GM12878 (cell line): ENCODE results near the gene TRIM47. TPM values are rescaled to one million over a fixed set of nuclear protein-coding genes. Genes with fewer than 3 reads are reported as not detected.

Experiments
- ATAC-seq: fragments of 200-7000 bp; cut with Tn5 transposase; 3 replicates; pipeline ENCODE4 v1.9.1; 2020; ENCODE audit warnings: mild to moderate bottlenecking, moderate library complexity
- BruUV-seq: library from RNA; stranded (reverse); fragments of 400-500 nt; replicated peaks from 2 replicates; lab custom pipeline; 2021; lab: Mats Ljungman, UMichigan
- CTCF ChIA-PET: fragments of 300-600 bp; sonication (Branson Sonifier 250); formaldehyde crosslinking; extraction: SDS; loops from one replicate; lab custom pipeline; 2021; ENCODE audit warnings: inconsistent platforms; lab: Yijun Ruan, JAX
- POLR2A ChIA-PET: fragments of 350-600 bp; formaldehyde crosslinking; extraction: SDS; loops from one replicate; lab custom pipeline; 2021; ENCODE audit warnings: inconsistent platforms; lab: Charles Lee
- RAD21 ChIA-PET: fragments of 300-600 bp; sonication (Branson Sonifier 250); formaldehyde crosslinking; loops from one replicate; lab custom pipeline; 2023; ENCODE audit warnings: antibody characterized with exemption; ENCODE audit not compliant: unreplicated experiment; lab: Charles Lee
- SMC1A ChIA-PET: fragments of 300-600 bp; sonication (Branson Sonifier 250); formaldehyde crosslinking; loops from one replicate; lab custom pipeline; 2023; ENCODE audit not compliant: unreplicated experiment, uncharacterized antibody; lab: Charles Lee
- DNase-seq: peaks from one replicate; pipeline ENCODE4 v3.0.0-alpha.2; 2011; ENCODE audit warnings: low read depth, low spot score
- FAIRE-seq: peaks from 3 replicates; lab custom pipeline; 2011; peaks lifted over from hg19 to GRCh38; lab: Jason Lieb, UNC
- H2AFZ ChIP-seq: 2 replicates; pipeline ENCODE4 v1.6.0; 2011; ENCODE audit warnings: low read depth, low read length, control low read depth; ENCODE audit not compliant: control insufficient read depth
- H3K27ac ChIP-seq: 2 replicates; pipeline ENCODE4 v1.5.1; 2011; ENCODE audit warnings: control low read depth; ENCODE audit not compliant: control insufficient read depth, insufficient read depth
- H3K27me3 ChIP-seq, 2 experiments: replicated peaks in 1 of 2; 2 replicates each; pipeline versions ENCODE4 v1.6.0 to v1.6.1; 2011; ENCODE audit warnings: low read length in 1 of 2; ENCODE audit not compliant: control insufficient read depth in 2 of 2, insufficient read depth in 2 of 2
- H3K36me3 ChIP-seq, 2 experiments: 2 replicates each; pipeline ENCODE4 v1.5.1; 2011; ENCODE audit warnings: low read length in 1 of 2; ENCODE audit not compliant: control insufficient read depth in 2 of 2, insufficient read depth in 2 of 2
- H3K4me1 ChIP-seq: 2 replicates; pipeline ENCODE4 v1.6.1; 2011; ENCODE audit warnings: mild to moderate bottlenecking, low read length, moderate library complexity, mixed read lengths; ENCODE audit not compliant: control insufficient read depth, insufficient read depth
- H3K4me2 ChIP-seq: 2 replicates; pipeline ENCODE4 v1.6.0; 2011; ENCODE audit warnings: control low read depth; ENCODE audit not compliant: control insufficient read depth, insufficient read depth
- H3K4me3 ChIP-seq: fragments of 200-600 bp; sonication (generic); 2 replicates; pipeline ENCODE4 v1.5.1; 2016
- H3K79me2 ChIP-seq: 2 replicates; pipeline ENCODE4 v1.6.0; 2011; ENCODE audit warnings: low read length; ENCODE audit not compliant: control insufficient read depth, insufficient read depth
- H3K9ac ChIP-seq: 2 replicates; pipeline ENCODE4 v1.8.0; 2011; ENCODE audit warnings: low read length, control low read depth, mixed read lengths; ENCODE audit not compliant: control insufficient read depth, insufficient read depth
- H3K9me3 ChIP-seq: replicated peaks from 3 replicates; pipeline ENCODE4 v1.5.1; 2011; ENCODE audit warnings: mild to moderate bottlenecking, low read length; ENCODE audit not compliant: control insufficient read depth, insufficient read depth
- H4K20me1 ChIP-seq: 2 replicates; pipeline ENCODE4 v1.6.0; 2011; ENCODE audit not compliant: control insufficient read depth, insufficient read depth
- BCL11A ChIP-seq: IDR thresholded peaks from 2 replicates; pipeline ENCODE4 v1.6.1; 2011; ENCODE audit warnings: low read depth, low read length
- BCLAF1 ChIP-seq: fragments of 450-650 bp; IDR thresholded peaks from 2 replicates; pipeline ENCODE4 v1.6.1; 2017; ENCODE audit warnings: antibody characterized with exemption, mild to moderate bottlenecking, moderate library complexity
- CBFB ChIP-seq: IDR thresholded peaks from 2 replicates; pipeline ENCODE4 v1.6.1; 2016; ENCODE audit warnings: antibody characterized with exemption, low read depth
- EED ChIP-seq: sonication (generic); IDR thresholded peaks from 2 replicates; pipeline ENCODE4 v1.6.1; 2016; ENCODE audit warnings: antibody characterized with exemption, low read depth
- EP300 ChIP-seq, 2 experiments: fragments of 150-350 bp in 1 of 2; IDR thresholded peaks; 2 replicates each; pipeline ENCODE4 v1.6.1; 2011 to 2012; ENCODE audit warnings: low read depth in 2 of 2, low read length in 2 of 2, borderline replicate concordance in 1 of 2, improper control_type of control experiment in 1 of 2, inconsistent platforms in 1 of 2; ENCODE audit not compliant: control insufficient read depth in 1 of 2
- FOS ChIP-seq: IDR thresholded peaks from 3 replicates; pipeline ENCODE4 v1.6.1; 2011; ENCODE audit warnings: borderline replicate concordance; ENCODE audit not compliant: insufficient read length; ENCODE audit errors: extremely low read depth
- IKZF2 ChIP-seq, 2 experiments: fragments of 450-650 bp; IDR thresholded peaks; 2 replicates each; pipeline ENCODE4 v1.6.1; 2017; ENCODE audit warnings: mild to moderate bottlenecking in 2 of 2, moderate library complexity in 2 of 2
- IRF4 ChIP-seq: IDR thresholded peaks from 2 replicates; pipeline ENCODE4 v1.6.1; 2011; ENCODE audit warnings: low read depth, low read length
- LARP7 ChIP-seq: fragments of 450-650 bp; IDR thresholded peaks from 2 replicates; pipeline ENCODE4 v1.6.1; 2017; ENCODE audit warnings: mild to moderate bottlenecking
- MXI1 ChIP-seq: fragments of 150-350 bp; IDR thresholded peaks from 2 replicates; pipeline ENCODE4 v1.6.1; 2011; ENCODE audit warnings: low read depth, mild to moderate bottlenecking, inconsistent platforms, low read length, improper control_type of control experiment
- NFYB ChIP-seq: IDR thresholded peaks from 2 replicates; pipeline ENCODE4 v1.6.1; 2011; ENCODE audit warnings: low read depth, mild to moderate bottlenecking, low read length, improper control_type of control experiment, moderate library complexity; ENCODE audit not compliant: insufficient read depth
- NR2C2 ChIP-seq: IDR thresholded peaks from 2 replicates; pipeline ENCODE4 v1.6.1; 2011; ENCODE audit warnings: borderline replicate concordance, low read depth; ENCODE audit not compliant: control insufficient read depth, insufficient read length
- PBX3 ChIP-seq: IDR thresholded peaks from 2 replicates; pipeline ENCODE4 v1.6.1; 2011; ENCODE audit warnings: mild to moderate bottlenecking, low read depth, low read length, moderate library complexity; ENCODE audit not compliant: insufficient replicate concordance
- RAD21 ChIP-seq: IDR thresholded peaks from 2 replicates; pipeline ENCODE4 v1.6.1; 2011; ENCODE audit warnings: mild to moderate bottlenecking, low read depth, low read length, moderate library complexity; ENCODE audit not compliant: insufficient read depth
- RFX5 ChIP-seq: IDR thresholded peaks from 2 replicates; pipeline ENCODE4 v1.6.1; 2011; ENCODE audit warnings: low read depth, low read length, improper control_type of control experiment
- ZBTB4 ChIP-seq: fragments of 450-650 bp; formaldehyde crosslinking; IDR thresholded peaks from 2 replicates; pipeline ENCODE4 v1.4.0; 2022; ENCODE audit warnings: mild to moderate bottlenecking, moderate library complexity
- WGBS: methylation state at CpG from one replicate; pipeline ENCODE4 v1.1.6; 2016; ENCODE audit warnings: low lambda C conversion rate; ENCODE audit not compliant: insufficient replicate concordance, insufficient coverage; ENCODE audit errors: missing lambda C conversion rate; 5-methylcytosine and 5-hydroxymethylcytosine counted together
- in situ Hi-C: fragments of 300-500 bp; cut with MboI; formaldehyde crosslinking; loops from 9 replicates; pipeline ENCODE4 v1.14.3; 2018; ENCODE audit warnings: mixed read lengths
- intact Hi-C: fragments of 100-400 bp; cut with micrococcal nuclease; formaldehyde crosslinking; loops from one replicate; pipeline ENCODE4 v1.14.2; 2022; ENCODE audit not compliant: unreplicated experiment
- polyA plus RNA-seq, 11 experiments: library from polyadenylated mRNA; depleted of rRNA in 4 of 11; unstranded in 6 of 11; stranded (reverse) in 5 of 11; fragments of >200 nt; fragmentation: Nextera tagmentation in 4 of 11; fragmentation: Illumina TruSeq in 1 of 11; extraction: Ambion mirVana in 4 of 11; extraction: Trizol in 1 of 11; gene quantifications; 1 replicate in 1 of 11; 2 replicates in 10 of 11; pipeline versions ENCODE4 v1.2.1 to v1.2.3, GENCODE V29; 2011 to 2016; ENCODE audit warnings: inconsistent platforms in 2 of 11, missing spikeins in 2 of 11, low read depth in 1 of 11
- total RNA-seq, 4 experiments: library from RNA; depleted of rRNA in 3 of 4; stranded (reverse); fragments of >200 nt in 3 of 4; fragmentation: Illumina TruSeq in 1 of 4; extraction: Trizol in 1 of 4; gene quantifications; 2 replicates each; pipeline versions ENCODE4 v1.2.1 to v1.2.3, GENCODE V29; 2013 to 2021

The TRIM47 gene
- total and polyA plus RNA-seq, 10 of the 15 experiments (the other 5 are each of a cell fraction or from before 2014, with no cell fraction given): 0.35 to 9.7 (median 5.3) TPM

GRCh38 chr17:75864448-75864871 lies 13.9 kb downstream of the TRIM47 start:
- BruUV-seq: no TSS peak
- RAD21 ChIA-PET: interaction anchor here (0.7 to 1.3 kb wide), 5 partner anchors 11 to 32 kb away, joined by 3 to 5 read pairs (median 3); partner anchors contain the start of gene TRIM65
- WGBS: under 1% methylated on average over 8 of the region's 8 CpGs
- FAIRE-seq (peak; percentile 94), ATAC-seq (peak; percentile 90), DNase-seq (peak; percentile 77)
- Histone ChIP-seq H2AFZ (peak overlapping the region; percentile 21; the same call in 1 of the 2 replicates), H3K4me2 (peak overlapping the region; percentile 66), H3K9ac (peak overlapping the region; percentile 1; the same call in 1 of the 2 replicates), H3K36me3 (no peaks in the 10 kb centered on the region), H3K9me3 (no peaks in the 10 kb centered on the region), H3K4me1 (peaks cover 22% of the 10 kb centered on the region), H4K20me1 (no peaks in the 10 kb centered on the region), H3K27me3 (no peaks in the 10 kb centered on the region), H3K79me2 (no peaks in the 10 kb centered on the region), H3K27ac (peak overlapping the region; percentile 29), H3K4me3 (peak overlapping the region; percentile 22; the same call in 1 of the 2 replicates)
- CTCF ChIA-PET: interaction anchor here (0.6 to 2.1 kb wide), 8 partner anchors 8 to 111 kb away, joined by 3 to 8 read pairs (median 3); partner anchors contain the start of genes TRIM65 and WBP2
- POLR2A ChIA-PET: interaction anchor here (0.6 to 1.7 kb wide), 5 partner anchors 9 to 616 kb away, joined by 3 to 16 read pairs (median 5); partner anchors contain the start of genes TRIM47 and WBP2
- intact Hi-C loops: no loop called here
- in situ Hi-C loops: no loop called here
- SMC1A ChIA-PET: interaction anchor here (0.7 to 1.4 kb wide), 6 partner anchors 8 to 116 kb away, joined by 3 to 6 read pairs (median 3); partner anchors contain the start of gene WBP2
- TF ChIP-seq LARP7 (no peak), NR2C2 (no peak), ZBTB4 (CRISPR knock-in tag) (no peak), PBX3 (peak; percentile 61), BCLAF1 (no peak), IKZF2 (IDR thresholded peaks at IDR 0.05) (peak; percentile 74 to 77; a peak in 3 of 4 replicates), FOS (no peak), NFYB (no peak), MXI1 (no peak), EED (peak; percentile 90), RAD21 (no peak), EP300 (IDR thresholded peaks at IDR 0.05; ENCODE audit: borderline replicate concordance in 1 of 2, control insufficient read depth in 1 of 2, low read depth in 2 of 2, low read length in 2 of 2) (peak in 1 of 2 experiments; percentile 38; a peak in 1 of 4 replicates), CBFB (peak; percentile 58; the same call in 1 of the 2 replicates), RFX5 (no peak), IRF4 (peak; percentile 69), BCL11A (0 out of 2 replicates have a peak, but pooled peaks have one; percentile 44)
